GM13976 (cell line): ENCODE measurements around the gene CCT2.
"Not testable (repeated sequence)": the region's sequence is repeated elsewhere in the genome, so short reads cannot be mapped to it uniquely, and the experiment has no call there.

Source experiments
- DNase-seq: peaks from one replicate; pipeline ENCODE4 v3.0.0; 2012; ENCODE audit warnings: low spot score
- CTCF ChIP-seq: IDR thresholded peaks from 2 replicates; pipeline ENCODE4 v1.5.1; 2012; ENCODE audit warnings: borderline replicate concordance, mild to moderate bottlenecking; ENCODE audit not compliant: insufficient read depth; ENCODE audit errors: extremely low read depth, missing control alignments, control extremely low read depth
- in situ Hi-C: fragments of 300-500 bp; cut with MboI; formaldehyde crosslinking; loops from one replicate; pipeline ENCODE4 v1.12.0; 2022; ENCODE audit warnings: low sequenced_read_pairs, mixed read lengths, inconsistent platforms; ENCODE audit not compliant: unreplicated experiment

The CCT2 gene

GRCh38 chr12:69600804-69601203 lies 15.5 kb downstream of the CCT2 start:
- in situ Hi-C loops = no loop called here
- no peak for TF ChIP-seq CTCF
- no peak for DNase-seq

- in situ Hi-C loops = no loop called here
- no peak for DNase-seq
- no peak for TF ChIP-seq CTCF
Observed at GRCh38 chr12:69601962-69602685, 16.9 kb downstream of the CCT2 start.

GRCh38 chr12:69602954-69603353 lies 17.7 kb downstream of the CCT2 start:
- TF ChIP-seq CTCF = no peak
- in situ Hi-C loops = no loop called here
- no peak for DNase-seq

GRCh38 chr12:69603556-69603955 lies 18.3 kb downstream of the CCT2 start:
- DNase-seq, in situ Hi-C loops: not testable (repeated sequence)

GRCh38 chr12:69604275-69604674 lies 19.0 kb downstream of the CCT2 start:
- DNase-seq, in situ Hi-C loops: not testable (repeated sequence)

GRCh38 chr12:69608114-69608513 lies 22.9 kb downstream of the CCT2 start:
- no peak for DNase-seq
- in situ Hi-C loops = no loop called here
- no peak for TF ChIP-seq CTCF

- TF ChIP-seq CTCF = no peak
- no peak for DNase-seq
- in situ Hi-C loops = no loop called here
Observed at GRCh38 chr12:69610126-69610525, 24.9 kb downstream of the CCT2 start.

GRCh38 chr12:69610729-69611128 lies 25.5 kb downstream of the CCT2 start, which contains the start of gene LRRC10:
Gene LRRC10 (minus strand): TSS chr12:69610907. CDS start chr12:69610838, 69 bp downstream.
- in situ Hi-C loops = no loop called here
- no peak for DNase-seq
- TF ChIP-seq CTCF = no peak
